Measurements from ENCODE around the gene MBP.
A peak's percentile ranks its signal among the peaks of the same experiment; 100 is the strongest.

Gene MBP

GRCh38 chr18:77082316-77082955 is 50.1 kb downstream of the MBP start:
- no peak for DNase-seq (ENCODE audit: low read depth)

- no peak for DNase-seq (ENCODE audit: low read depth)
These were observed 51.2 kb downstream of the MBP start for GRCh38 chr18:77081390-77081778.

DNA sequence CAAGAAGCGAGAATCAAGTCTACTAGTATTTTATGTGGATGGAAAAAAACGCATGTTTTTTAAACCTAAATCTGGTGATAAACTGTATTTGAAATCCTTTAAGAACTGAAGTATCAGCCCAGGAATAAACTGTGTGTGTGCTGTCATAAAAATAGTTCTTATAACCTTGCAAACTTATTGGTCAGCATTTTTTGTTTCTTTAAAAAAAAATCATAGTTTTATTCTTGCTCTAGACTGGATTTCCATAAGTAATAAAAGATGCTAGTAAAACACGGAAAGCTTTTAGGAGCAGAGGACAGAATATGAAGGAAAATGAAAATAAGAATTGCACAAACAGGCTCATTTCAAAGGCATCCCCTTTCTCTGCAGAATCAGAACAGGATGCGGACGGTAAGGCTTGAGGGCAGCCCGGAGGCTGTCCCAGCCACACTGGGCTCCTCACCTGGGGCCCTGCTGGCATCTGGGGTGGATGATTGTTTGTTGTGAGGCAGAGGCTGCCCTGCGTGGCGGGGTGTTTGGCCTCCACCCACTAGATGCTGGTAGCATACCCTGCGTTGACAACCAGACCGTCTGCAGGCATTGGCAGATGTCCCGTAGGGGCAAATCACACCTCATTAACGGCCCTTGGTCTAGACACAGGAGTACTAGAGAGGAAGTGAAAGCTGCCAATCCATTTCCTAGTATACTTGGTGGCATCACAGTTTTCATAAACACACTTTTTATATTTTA is 52.5 kb downstream of the MBP start:
- DNase-seq (ENCODE audit: low read depth), result no peak

DNA sequence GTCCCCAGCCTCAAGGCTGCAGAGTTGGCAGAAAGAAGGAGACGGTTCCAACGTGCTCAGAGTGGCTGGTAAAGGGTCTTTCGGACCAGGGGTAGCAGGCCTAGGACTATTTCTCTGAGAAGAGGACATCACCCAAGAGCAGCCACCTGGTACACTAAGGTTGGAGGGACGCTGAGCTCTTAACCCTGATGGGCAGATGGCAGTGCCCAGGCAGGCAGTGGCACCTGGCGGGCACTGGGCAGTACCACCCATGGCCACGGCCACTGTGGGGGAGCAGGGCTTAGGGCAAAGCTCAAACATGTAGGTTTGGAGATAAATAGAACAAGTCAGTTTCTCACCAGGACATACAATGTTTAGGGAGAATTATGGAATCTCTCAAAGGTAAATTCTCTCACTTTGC is 53.5 kb downstream of the MBP start:
- no peak for DNase-seq (ENCODE audit: low read depth)

DNA sequence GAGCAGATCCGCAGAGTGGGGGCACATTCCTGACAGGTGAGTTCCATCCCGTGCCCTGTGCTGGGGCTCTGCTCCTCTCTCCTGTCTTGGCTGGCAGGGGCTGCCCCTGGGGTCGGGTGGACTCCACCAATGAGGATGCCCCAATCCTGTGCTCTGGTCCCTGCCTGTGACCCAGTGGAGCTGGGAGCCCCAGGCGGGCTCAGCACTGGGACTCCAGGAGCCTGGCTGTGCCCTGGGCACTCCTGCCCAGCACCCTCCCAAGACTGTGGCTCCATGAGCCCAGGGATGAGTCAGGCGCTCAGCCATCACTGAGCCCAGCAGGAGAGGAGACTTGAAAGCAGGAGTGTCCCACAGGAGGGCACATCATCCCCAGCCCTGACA is 53.9 kb downstream of the MBP start:
- no peak for DNase-seq (ENCODE audit: low read depth)

DNA sequence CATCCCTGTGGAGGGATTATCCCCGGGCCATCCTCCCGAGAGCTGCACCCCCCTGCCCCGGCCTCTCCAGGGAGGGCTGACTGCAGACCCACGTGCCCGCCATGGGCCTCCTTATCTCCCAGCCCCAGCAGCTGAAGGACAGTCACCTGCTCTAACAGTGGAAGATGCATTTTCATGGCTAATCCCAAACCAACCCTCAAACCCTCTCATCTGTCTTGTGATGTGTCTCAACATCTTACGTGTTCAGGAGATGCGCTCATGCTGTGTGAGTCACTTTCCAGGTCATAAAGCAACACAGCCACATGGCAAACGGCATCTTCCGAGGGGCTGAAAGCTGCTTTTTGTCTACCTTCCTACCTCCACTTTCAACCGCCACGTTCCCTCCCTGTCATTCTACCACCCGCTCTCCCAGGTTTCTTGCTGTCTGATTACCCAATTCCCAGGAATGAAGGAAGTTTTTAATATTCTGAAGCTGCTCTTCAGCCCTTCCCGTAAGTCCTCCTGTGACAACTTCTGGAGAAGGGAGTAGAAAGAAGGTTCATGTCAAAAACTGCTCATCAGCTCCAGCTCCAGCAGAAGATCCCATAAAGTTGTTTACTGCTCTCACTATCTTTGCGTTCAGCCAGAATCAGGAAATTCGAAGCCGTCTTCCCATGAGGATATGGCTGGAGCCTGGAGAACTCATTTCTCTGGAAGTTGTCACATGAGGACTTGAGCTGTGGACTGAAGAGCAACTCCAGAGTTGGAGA is 54.5 kb downstream of the MBP start:
- DNase-seq (ENCODE audit: low read depth), result no peak

DNA sequence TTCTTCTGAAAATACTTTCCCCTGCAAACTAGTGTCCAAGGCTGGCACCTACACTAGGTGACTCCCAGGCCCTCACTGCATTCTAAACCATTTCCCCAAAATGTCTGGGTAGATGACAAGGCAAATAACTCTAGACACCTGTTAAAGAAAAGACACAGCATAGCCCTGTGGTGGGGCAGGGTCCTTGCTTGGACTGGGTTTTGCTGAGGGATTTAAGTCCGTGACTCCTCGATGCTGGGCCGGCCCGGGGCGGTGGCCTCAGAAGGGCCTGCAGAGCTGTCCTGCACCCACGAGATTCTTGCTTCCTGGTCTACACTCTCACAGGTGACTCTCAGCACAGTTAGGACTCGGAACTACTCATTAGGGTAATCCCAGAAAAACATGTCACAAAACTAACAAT is 55.2 kb downstream of the MBP start:
- DNase-seq (ENCODE audit: low read depth), result no peak

DNA sequence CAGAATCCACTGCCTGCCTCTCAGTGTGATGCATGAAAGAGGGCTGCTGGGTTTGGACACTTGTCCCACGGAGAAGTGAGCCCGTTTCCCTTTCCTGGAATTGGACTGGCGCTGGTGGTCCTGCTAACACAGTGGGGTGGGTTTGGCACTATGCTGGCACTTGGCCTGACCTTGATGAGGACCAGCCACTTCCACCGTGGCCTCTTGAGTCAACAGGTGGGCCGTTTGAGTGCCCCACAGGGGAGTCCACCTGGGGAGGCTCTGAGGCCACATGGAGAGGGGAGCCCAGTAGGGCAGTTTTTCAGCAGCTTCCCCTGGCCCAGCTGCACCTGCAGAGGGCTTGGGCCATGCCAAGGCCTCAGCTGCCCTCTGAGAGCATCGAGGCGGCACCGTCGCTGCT is 56.5 kb downstream of the MBP start:
- DNase-seq (ENCODE audit: low read depth), result no peak

DNA sequence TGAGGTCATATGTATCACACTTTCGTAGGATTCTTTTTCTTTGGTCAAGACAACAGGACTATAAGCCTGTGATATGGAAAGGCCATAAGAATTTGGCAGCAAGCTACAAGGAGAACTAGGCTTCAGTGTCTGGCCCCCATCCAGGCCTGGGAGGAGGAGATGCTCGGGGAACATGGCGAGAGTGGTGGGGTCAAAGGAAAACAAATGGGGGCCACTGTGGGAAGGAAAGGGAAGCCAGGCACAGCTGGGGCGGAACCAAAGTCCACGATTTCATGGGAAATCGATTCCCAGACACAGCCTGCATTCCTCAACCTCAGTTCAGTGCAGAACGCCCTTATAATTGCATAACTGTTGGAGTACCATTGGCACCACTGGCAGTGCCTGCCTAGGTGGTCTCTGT is 58.2 kb downstream of the MBP start:
- DNase-seq (ENCODE audit: low read depth), result no peak

DNA sequence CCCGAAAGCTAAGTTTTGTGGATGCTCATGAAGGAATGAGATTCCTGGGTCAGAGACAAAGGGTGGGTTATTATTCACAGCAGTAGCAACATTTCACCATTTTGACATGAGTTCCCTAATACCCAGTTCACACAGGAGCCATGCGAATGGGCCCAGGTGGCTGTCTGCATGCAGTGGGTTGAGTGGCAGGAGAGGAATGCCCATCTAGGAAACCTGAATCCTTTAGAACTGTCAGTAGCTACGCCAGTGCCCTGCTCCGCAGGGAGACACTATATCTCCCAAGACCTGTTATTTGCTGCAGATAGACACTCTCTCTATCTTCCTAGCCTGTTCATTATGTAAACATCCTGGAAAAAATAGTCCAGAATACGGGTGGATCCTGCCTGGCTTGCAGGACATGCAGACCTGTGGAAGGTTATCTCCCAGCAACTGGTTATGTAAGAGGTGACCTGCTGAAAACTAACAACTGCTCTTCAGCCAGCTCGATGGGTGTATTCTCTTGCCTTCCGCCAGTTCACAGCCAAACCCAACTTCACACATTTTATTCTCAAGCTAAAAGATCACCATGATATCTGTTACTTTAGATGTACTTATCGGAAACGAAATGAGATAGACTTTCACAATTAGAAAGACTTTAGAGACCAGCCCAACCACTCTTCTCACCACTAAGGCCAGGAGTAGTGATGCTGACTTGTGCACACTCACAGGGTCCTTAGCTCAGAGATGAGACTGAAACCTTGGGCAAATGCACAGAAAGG is 59.1 kb downstream of the MBP start:
- no peak for DNase-seq (ENCODE audit: low read depth)

- no peak for DNase-seq (ENCODE audit: low read depth)
These were observed 60.0 kb downstream of the MBP start for GRCh38 chr18:77072566-77072965.

- no peak for DNase-seq (ENCODE audit: low read depth)
These were observed 60.8 kb downstream of the MBP start for GRCh38 chr18:77071711-77072292.

DNA sequence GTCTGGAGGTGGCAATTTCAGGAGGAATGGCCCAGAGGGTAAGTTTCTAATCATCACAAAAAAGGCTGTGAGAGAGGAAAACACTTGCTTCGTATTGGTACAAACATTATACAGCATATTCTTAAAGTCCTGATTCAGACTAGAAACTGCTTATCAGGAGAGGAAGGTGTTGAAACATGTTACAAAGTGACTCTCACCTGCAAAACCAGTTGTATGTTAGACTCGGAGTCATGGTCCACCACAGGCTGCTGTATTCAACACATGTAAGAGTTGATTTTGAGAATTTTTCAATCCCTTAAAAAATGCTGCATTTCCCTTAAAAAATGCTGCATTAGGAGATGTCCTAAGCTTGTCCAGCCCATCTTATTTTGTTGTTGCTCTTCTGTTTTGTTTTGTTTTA is 61.5 kb downstream of the MBP start:
- no peak for DNase-seq (ENCODE audit: low read depth)

GRCh38 chr18:77070627-77071026 is 62.0 kb downstream of the MBP start:
- no peak for DNase-seq (ENCODE audit: low read depth)

- DNase-seq (ENCODE audit: low read depth), result no peak
These were observed 62.7 kb downstream of the MBP start for GRCh38 chr18:77069931-77070330.

DNA sequence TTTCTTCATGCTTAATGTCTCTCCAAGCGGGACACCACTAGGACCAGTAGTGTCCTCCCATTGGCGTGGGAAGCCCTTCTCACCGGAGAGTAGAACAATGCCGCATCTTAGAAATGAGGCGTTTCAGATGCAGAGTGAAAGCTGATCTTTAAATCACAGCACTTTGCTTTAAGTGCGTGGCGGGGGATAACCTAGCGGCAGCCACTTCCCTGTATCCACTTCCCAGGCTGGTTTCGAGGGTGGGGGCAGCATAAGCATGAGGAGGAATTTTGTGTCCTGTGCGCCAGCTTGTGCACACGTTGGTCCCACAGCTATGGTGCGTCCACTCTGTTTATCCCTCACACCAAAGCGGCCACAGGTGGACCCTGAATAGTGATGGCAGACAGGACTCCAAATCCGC is 63.1 kb downstream of the MBP start:
- DNase-seq (ENCODE audit: low read depth), result no peak

GRCh38 chr18:77068321-77069312 is 64.0 kb downstream of the MBP start:
- no peak for DNase-seq (ENCODE audit: low read depth)

GRCh38 chr18:77067291-77068061 is 65.1 kb downstream of the MBP start:
- peak; percentile 62 for DNase-seq (ENCODE audit: low read depth)

DNA sequence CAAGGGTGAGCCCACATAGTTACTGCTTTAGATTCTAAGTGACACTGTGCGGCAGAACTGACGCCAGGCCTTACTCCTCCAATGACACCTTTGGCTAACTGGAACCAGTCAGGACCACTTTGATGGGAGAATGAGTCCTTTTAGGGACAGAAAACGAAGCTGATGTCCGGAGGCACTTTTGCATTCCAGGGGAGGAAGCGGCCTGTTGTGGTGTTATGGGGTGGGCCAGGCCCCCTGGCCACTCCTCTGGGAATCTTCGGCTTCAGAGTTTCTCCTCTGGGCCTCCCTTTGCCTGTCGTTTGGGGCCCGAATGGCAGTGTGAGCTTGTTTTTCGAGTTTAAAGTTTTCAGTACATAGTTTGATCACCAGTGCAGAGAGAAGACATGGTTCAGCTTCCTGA is 65.9 kb downstream of the MBP start:
- no peak for DNase-seq (ENCODE audit: low read depth)

- no peak for DNase-seq (ENCODE audit: low read depth)
These were observed 66.5 kb downstream of the MBP start for GRCh38 chr18:77066101-77066500.

All from GM04504 (cell line).